ENCODE measurements around the gene DOCK2.
"Not testable (repeated sequence)": the region's sequence is repeated elsewhere in the genome, so short reads cannot be mapped to it uniquely, and the experiment has no call there.

The DOCK2 gene

GRCh38 chr5:169760229-169760628 is 123.2 kb downstream of the DOCK2 start:
- no peak for DNase-seq

DNA sequence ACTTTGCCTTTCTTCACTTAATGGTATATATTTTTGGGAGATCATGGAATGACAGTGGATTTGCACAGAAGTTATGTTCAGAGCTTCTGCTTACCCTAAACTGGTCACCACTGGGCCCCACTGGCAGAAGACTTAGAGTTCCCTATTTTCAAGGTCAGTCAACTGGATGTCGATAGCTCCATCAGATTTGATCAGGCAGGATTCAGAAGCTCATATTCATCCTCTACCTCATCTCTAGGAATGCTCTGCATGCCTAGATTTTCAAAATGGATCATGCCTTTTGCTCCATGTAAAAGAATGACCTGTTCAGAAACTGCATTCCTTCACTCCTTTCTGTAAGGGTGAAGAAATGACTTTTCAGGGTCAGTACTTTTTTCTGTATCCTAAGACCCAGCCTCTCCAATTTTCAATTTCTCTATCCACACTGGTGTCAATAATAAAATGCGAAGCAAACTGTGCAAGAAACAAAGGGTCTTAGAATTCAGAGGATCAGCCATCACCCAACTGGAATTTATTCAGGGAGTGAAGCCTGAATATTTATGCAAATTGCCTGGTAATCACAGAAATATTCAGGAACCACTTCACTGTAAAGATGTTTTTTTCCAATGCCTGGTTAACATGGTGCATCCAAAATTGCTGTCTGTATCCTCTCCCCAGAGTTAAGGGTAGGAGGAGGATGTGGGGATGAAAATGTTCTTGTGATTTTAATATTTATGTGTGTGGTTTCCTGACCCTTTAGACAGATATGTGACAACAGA is 125.4 kb downstream of the DOCK2 start:
- no peak for DNase-seq

- DNase-seq: no peak
Measured at GRCh38 chr5:169763376-169764017, 126.4 kb downstream of the DOCK2 start.

- DNase-seq: no peak
Measured at GRCh38 chr5:169764018-169764378, 126.9 kb downstream of the DOCK2 start.

DNA sequence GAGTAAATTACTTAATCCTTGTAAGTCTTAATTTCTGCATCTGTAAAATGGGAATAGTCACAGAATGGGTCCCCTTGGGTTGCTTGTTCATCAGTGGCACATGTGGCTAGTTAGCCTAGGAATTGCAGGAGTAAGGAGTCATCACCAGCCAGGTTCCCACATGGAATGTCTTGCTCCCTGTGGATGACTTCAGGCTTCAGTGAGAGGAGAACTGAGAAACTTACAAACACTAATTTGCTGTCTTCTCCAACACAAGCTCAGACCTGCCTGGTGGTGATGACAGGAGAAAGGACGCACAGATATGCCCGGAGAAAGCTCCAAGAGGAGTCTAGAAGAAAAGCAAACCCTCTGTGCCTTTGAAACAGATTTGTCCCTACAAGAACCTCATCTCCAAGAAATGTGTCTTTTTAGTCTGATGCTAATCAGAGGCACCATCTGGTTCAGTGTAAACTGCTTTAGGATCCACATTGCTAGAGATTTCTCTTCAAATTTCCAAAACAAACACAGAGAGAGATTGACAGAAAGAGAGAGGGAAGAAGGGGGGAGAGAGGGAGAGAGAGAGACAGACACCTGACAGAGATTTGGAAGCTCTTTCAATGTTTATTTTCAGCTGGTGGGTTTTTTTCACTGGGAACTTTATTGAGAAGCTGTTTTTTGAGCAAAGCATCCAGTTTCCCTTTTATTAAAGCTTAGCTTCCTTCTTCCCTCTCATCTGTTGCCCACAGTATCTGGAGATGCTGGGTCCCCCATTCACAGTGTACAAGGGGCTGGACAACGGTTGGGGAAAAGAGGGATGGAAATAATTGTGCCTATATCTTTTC is 128.3 kb downstream of the DOCK2 start:
- DNase-seq: no peak

- DNase-seq: not testable (repeated sequence)
Measured at GRCh38 chr5:169766943-169767342, 129.9 kb downstream of the DOCK2 start.

DNA sequence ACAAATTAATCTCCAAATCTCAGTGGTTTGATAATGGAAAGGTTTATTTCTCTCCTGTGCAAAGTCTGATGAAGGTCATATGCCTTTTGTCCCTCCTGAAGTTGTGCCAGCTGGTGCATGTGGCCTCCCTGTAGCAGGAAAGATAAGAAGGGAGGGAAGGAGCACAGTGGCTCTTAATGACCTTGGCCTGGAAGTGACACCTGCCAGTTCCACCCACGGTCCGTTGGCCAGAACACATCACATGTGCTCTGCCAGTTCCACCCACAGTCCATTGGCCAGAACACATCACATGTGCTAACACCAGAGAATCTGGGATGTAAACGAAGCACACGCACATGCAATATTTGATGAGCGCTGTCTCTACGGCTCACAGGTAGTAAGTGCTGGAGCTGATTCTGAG is 130.9 kb downstream of the DOCK2 start:
- DNase-seq: no peak

- no peak for DNase-seq
Measured at GRCh38 chr5:169768416-169768815, 131.3 kb downstream of the DOCK2 start.

- no peak for DNase-seq
Measured at GRCh38 chr5:169770109-169770508, 133.0 kb downstream of the DOCK2 start.

- no peak for DNase-seq
Measured at GRCh38 chr5:169772256-169772655, 135.2 kb downstream of the DOCK2 start.

DNA sequence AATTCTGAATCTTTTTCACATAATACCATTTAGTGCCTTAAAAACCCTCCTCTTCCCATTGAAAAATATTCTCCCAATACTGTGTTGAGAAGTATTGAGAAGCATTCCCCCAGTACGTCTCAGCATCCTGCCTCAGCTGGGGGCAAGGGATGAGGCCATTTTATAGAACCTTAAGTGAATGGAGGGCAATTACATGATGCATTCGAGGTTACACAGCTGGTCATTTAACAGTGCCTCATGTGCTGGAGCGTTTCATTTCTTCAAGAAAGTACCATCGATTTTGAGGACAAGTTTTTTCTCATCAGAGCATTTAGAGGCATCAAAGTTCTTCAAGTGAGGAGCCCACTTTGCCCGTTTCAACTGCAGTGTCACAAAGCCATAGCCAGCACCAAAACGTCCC is 135.6 kb downstream of the DOCK2 start:
- DNase-seq: no peak

DNA sequence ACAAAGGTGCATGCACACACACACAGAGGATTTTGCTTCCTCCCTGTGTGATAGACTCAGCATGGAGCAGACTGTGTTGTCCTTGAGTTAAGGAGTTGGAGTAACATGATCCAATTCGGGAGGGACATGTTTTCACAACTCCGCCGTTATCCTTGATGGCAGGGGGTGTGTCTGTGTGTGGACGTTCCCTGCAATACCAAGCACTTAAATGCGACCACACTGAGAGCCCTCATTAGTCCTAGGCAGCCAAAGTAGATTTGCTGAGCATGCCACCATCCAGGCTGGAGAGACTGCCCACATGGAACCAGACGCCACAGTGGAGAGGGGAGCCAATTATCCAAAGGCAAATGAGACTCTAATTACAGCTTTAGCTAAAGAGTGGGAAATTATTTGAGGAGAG is 140.1 kb downstream of the DOCK2 start:
- DNase-seq: no peak

- DNase-seq: no peak
Measured at GRCh38 chr5:169778622-169779596, 141.8 kb downstream of the DOCK2 start.

- no peak for DNase-seq
Measured at GRCh38 chr5:169781420-169782345, 144.6 kb downstream of the DOCK2 start.

DNA sequence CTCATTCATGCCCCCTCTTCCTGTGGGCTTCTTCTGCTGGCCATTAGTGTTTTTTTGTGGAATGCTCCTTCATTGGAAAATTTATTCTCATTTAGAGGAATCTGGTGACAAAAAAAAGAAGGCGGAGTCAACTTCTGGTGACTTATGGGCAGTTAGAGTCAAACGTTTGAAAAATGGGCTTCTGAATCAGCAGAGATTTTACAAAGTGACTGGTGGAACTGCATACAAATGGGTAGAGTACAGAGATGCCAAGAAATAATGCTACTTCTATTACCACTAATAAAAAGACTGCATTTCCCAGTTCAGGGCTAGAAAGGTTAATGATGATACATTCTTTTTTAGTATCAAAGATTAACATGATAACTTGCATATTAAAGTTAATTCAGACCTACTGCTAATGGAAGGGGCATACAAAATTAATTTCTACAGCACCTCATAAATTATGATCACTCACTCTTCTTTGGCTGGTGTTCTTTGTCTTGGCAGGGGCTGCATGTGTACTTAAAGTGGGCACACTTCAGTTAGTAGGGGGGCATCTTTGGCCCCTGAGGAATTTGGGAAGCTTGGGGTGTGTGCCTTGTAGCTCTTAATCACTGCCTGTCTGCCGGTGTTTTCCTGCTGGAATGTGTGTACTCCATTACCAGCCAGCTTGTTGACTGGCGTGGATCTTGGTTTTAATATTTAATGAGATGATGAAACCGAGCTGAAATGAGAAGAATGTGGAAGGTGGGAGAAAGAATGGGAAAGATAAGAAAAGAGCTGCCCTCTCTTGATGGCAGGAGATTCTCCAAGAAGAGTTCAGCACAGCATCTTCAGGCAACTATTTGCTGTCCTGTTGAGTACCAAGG is 148.9 kb downstream of the DOCK2 start:
- DNase-seq: no peak

- no peak for DNase-seq
Measured at GRCh38 chr5:169788168-169788567, 151.1 kb downstream of the DOCK2 start.

- no peak for DNase-seq
Measured at GRCh38 chr5:169789417-169789940, 152.4 kb downstream of the DOCK2 start.

DNA sequence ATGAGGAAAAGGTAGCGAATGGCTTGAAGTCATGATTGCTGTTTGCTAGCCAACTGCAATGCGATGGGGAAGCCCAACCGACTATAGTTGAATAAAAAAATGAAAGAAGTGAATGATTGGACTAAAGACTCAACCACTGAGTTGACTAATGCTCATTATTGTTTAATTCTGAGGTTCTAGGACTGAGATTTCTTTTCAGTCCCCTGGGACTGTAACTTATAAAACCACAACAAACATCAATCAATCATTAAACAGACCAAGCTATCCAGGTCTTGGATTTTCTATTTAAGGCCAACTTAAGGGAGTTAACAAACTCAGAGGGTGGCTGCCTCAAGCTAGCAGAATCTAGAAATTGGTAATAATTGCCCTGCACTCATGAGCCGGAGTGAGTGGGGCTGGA is 154.2 kb downstream of the DOCK2 start:
- no peak for DNase-seq

- DNase-seq: no peak
Measured at GRCh38 chr5:169795338-169795737, 158.3 kb downstream of the DOCK2 start.

GRCh38 chr5:169796731-169797130 is 159.7 kb downstream of the DOCK2 start:
- no peak for DNase-seq
